Measurements from ENCODE around the gene STT3B.
"Not testable (repeated sequence)": the region's sequence is repeated elsewhere in the genome, so short reads cannot be mapped to it uniquely, and the experiment has no call there.

Gene STT3B

DNA sequence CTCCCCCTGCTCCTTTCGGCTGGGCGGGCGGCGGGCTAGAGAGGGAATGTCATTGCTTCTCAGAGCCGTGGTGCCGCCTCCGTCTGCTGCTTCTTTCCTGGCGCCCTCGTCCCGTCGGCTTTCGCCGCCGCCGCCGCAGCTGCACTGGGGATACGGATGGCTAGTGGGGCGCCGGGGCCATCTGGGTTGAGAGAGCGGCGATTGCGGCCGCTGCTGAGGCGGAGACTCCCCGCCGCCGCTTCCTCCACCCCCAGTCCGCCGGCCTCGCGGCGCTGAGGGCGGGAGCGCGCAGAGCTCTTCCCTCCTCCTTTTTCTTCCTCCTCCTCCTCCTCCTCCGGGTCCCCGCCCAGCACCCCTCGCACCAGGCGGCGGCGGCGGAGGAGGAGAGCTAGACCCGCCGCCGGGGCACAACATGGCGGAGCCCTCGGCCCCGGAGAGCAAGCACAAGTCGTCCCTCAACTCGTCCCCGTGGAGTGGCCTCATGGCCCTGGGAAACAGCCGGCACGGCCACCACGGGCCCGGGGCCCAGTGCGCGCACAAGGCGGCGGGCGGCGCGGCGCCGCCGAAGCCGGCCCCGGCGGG, at the start of gene STT3B:
STT3B (plus strand) TSS at position 339 of the 582 bp plus-strand sequence; CDS start at position 413, 74 bp downstream.
- peak; percentile 88 for DNase-seq

DNA sequence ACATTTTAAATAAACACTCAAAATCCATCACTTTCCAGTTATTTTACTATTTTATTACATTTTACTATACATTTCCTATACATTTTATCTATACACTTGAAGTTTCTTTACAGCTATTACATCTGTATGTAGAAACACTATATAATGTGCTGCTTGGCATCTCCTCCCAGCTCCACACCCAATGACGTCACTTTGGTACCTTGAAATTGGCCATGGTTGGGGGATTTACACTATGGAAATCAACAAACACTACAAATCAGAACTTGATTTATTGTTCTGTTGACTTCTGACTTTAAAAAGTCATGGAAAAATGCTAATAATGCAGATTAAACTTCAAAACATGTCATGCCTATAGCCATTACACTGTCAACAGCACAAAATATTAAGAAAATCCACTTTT, 48.9 kb upstream of the STT3B start:
- DNase-seq = no peak

DNA sequence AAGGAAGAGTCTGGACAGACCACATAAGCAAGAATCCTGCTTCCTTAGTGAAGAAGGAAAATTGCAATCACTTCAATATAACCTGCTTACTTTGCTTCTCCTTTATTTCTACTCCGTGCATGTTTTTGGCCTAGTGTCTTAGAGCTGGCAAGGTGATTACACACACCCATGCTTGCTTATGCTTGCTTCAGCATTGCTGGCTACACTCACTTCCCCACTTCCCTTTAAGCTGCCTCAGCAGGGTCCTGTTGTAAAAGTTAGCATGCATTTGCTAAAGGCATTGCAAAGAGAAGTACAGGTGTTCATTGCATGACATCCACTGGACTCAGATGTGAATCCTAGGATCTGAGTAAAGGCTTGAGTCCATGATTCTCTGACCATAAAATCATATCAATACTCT, 47.5 kb upstream of the STT3B start:
- no peak for DNase-seq

DNA sequence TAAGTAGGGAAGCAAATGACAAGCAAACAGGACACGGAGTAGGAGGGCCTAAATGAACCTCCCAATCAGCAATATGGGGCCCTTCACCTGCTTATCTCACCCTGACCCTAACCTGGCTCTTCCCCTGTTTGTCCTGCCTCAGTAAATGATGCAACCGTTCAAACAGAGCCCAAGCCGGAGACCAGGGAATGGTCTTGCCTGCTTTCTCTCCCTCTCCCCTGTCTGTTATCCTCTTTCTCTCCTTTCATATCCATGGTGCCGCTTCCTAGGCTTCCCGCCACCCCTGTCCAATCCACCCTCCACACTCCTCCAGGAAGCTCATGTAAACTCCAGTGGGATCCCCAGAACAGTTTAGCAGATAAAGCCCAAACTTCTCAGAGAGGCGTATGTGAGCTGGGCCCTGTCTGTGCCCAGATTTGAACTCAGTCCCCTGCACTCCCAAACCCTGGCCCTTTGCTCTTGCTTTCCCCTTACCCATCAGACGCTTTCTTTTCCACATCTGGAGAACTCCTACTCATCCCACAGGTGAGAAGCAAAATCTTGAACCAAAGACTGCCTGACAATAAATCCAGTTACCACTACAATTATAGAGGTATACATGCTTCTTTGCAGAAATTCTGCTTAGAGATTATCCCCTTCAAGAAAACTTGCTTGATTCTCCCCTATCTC, 45.7 kb upstream of the STT3B start:
- no peak for DNase-seq

DNA sequence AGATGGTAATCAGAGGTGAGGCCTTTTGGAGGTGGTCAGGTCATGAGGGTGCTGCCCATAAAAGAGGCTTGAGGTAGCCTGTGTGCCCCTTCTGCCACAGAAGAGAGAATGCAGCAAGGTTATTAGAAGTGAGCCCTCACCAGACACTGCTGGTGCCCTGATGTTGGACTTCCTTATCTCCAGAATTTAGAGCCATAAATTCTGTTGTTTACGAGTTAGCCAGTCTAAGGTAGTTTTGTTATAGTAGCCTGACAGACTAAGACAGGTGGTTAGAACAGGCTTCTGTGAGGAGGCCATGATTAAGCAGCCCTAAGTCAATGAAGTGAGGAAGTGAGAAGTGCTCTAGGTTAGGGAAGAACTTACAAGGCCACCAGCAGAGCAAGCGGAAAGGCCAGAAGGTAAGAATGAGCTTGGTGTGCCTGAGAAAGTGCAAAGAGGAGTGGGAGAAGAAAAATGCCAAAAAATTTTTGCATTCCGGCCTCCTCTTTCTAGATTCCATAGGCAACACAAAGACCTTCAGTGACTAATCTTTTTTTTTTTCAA, 44.2 kb upstream of the STT3B start:
- no peak for DNase-seq

DNA sequence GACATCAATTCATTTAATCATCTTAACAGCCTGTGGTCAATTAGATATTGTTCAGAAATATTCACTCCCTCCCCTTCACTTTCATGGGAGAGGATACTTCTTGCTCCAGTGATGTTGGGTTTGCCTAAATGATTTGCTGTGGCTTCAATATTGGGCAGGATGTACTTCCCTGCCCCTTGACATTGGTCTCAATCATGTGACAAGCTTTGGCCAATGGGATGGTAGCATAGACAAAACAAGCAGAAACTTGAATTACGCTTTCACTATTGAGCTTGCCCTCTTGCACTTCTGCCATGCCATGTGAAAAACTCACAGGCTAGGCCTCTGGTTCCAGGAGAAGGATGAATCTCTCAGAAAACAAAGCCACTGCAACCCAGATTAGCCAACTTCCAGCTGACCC, 42.2 kb upstream of the STT3B start:
- DNase-seq = no peak

DNA sequence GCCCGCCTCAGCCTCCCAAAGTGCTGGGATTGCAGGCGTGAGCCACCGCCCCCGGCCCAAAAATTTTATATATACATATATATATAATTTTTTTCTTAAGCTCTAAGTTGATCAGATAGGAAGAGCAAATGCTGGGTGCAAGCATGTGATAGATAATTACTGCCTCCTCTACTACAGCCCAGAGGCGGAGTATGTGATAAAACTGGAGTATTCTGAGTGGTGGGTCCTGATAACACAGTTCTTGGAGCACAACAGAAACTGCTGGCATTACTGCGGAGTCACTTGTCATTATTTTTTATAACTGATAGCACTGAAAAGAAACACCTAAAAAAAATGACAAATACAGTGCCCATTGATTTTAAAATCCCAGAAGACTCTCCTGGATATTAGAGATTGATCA, 41.1 kb upstream of the STT3B start:
- no peak for DNase-seq

DNA sequence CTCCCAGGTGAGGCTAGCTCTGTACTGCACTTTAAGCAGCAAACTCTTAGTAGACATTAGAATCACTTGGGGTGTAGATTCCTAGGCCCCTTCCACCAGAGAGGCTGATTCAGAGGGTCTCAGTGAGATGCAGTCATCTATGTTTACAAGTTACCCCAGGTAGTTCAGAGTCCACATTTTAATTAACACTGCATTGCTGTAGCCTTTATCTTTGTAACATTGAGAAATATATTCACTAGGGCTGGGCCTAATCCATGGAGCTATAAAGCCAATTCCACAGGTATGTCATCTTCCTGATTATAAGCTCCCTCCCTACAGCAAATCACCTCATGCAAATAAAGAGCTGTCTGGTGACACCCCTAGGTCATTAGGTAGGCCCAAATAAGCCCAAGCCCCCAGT, 39.6 kb upstream of the STT3B start:
- no peak for DNase-seq

DNA sequence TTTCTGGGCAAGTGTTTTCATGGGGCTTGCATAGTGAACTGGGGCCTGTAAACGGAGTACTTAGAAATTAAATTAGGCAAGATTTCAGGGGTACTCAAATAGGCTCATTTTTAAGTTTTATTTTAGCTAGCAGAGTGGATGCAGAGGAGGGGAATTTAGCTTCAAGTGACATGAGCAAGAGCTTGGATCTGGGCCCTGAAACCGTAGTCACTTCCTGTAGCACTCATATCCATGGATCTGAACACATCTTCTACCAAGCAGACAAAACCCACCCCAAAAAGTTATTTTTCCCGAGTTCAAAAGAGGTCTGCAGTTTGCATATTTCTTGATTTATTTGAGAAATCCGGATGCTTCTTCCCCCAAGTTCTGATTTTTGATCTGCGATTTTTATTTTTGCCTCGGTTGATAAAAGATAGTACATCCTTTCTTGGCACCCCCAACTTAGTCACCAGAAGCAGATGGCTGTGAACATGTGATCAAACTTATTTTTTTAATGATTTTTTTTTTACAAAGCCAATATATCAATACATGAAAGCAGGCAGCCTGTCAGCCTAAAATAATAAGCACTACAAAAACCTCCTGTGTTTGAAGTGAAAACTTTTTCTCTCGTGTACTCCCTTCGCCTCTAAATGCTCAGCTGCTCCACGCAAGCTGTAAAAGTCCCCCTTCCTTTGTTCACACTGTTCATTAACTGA, 36.6 kb upstream of the STT3B start:
- no peak for DNase-seq

DNA sequence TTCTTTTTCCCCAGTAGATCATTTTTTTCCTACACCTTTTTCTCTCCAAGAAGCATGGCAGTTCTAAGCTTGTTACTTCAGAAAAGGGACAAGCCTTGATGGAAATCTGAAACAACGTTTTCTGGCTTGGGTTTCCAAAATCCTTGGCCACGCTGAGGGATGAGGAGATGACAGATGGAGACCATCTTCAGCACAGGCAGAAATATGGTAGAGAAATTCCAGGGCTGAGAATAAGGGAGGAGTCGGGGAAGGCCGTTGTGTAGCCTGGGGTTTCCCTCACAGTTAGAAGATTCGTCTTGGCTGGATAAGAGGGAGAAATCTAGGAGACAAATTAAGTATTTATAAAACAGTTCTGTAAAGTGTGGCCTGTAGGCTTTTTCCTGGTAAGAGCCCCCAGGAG, 33.9 kb upstream of the STT3B start:
- no peak for DNase-seq

DNA sequence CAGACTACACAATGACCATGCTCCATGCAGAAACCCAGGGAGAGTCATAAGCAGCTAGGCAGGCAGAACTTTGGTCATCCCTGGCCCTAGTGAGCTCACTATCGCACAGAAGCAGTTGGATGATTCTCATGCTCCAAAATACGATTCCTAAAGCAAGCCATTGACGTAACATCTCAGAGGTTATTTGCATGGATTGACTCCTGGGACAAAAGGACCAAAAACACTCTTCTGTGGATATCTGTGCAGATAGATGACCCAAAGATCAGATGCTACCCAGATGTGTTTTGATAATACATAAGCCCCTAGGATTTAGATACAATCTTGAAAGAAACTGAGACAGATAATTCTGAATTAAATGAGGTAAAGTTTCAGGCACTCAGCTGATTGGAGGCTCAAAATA, 33.4 kb upstream of the STT3B start:
- DNase-seq = no peak

DNA sequence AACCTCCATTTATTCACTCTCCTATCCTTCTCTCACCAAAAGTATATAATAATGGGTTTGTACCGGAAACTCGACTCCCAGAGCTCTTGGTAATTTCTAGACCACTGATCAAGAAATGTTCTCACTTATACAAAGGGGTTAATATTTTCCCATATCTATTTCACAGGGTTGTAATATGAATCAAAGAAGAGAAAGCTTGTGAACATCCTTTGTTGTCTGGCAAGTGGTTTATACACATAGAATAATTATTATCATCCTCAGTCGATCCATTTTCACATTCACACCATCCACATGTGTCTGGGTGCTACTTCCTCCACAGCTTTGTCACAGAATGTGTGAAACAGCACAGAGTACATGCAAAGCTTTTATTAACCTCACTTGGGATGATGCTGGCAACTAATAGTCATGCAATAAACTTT, 29.9 kb upstream of the STT3B start:
- DNase-seq = peak; percentile 17

DNA sequence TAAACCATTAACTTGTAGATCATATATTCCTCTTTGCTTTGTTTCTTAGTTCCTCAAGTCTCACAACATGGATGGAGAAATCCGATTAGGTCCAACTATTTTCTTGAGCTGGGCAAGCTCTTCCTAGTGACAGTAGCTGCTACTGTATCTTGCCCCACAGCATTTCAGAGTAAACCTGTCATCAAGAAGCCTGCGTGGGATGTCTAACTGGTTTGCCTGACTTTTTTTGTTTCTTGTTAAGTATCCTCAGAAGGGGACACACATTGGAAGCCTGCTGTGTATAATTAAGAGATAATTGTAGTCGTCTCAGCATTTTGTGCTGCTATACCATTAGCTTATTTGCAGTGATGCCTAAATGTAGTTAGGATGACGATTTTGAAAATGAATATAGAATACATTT, 29.3 kb upstream of the STT3B start:
- no peak for DNase-seq

DNA sequence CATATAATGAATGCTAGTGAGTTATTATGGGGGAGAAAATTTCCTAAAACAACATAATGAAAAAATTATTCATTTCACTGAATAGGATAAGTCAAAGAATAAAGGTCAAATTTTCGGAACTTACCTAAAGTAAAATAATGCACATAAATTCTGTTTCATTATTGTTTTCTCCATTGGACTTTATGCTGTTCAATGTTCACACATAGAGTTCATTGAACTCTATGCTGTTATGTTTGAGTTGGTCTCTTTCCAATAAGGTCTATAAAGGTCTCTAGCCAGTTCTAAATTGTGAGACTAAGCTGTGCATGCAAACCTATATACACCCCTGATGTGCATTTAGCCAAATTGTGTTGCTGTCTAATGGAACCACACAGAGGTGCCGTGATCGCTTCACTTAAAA, 28.5 kb upstream of the STT3B start:
- no peak for DNase-seq

DNA sequence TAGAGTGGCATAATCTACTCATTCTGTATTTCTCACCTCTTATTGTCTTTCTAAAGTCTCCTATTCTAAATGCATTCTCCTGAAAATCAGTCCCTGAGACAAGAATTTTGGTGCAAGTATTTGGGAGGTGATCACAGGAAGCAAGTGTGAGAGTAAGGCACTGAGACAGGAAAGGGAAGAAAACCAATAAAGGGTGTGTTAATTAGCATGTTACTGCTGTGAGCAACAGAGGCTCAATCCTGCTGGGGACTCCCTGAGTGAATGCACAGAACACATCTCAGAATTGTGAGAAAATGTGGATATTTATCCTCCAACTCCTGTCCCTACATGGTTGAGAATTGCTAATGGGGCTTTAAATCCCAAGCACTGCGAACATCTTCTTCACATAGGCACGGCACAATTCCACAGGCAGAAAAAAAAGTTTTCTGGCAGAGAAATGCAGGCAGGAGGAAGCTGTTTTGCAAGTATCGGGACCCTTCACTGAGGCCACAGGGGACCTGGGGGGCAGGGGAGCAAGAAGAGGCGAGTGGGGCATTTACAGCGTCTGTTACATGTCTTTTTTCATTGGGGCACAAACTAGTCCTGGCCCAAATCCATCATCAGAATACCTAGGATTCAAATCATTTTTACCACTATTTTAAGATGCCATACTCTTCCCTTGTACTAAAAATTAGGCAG, 27.2 kb upstream of the STT3B start:
- no peak for DNase-seq

DNA sequence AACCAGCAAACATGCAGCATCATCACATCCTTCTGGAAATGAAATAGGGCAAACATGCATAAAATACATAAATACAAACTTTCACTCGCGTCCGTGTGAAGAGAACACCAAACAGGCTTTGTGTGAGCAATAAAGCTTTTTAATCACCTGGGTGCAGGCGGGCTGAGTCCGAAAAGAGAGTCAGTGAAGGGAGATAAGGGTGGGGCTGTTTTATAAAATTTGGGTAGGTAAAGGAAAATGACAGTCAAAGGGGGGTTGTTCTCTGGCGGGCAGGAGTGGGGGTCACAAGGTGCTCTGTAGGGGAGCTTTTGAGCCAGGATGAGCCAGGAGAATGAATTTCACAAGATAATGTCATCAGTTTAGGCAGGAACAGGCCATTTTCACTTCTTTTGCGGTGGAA, 26.2 kb upstream of the STT3B start:
- DNase-seq = not testable (repeated sequence)

DNA sequence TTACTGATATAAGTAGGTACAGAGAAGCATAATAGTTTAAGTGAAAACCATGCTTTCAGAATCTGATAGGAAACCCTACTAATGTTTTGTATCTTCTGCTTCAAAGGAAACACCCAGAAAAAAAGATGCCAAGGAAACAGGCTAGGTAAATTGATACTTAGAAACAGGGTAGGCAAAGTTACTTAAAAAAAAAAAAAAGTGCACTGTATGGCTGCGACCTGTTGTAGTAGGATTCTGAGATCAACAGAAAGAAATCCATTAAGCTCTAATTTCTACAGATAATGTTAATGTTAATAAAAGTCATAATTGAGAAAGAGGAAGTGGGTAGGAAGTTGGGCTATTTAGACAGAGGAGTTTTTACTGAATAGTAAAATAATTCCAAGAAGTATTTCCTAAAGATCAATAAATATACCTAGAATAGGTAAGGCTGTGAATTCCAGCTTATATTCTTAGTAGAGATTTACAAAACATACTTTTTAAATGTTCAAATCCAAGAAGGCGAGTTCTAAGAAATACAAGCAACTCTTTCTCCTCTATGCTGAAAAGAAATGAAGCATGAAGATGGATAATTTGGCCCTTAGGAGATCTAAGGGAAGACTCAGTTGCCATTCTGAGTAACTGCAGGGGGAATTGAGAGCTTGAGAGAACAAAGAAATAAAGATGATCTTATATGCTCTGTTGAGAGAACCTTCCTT, 24.1 kb upstream of the STT3B start:
- no peak for DNase-seq

DNA sequence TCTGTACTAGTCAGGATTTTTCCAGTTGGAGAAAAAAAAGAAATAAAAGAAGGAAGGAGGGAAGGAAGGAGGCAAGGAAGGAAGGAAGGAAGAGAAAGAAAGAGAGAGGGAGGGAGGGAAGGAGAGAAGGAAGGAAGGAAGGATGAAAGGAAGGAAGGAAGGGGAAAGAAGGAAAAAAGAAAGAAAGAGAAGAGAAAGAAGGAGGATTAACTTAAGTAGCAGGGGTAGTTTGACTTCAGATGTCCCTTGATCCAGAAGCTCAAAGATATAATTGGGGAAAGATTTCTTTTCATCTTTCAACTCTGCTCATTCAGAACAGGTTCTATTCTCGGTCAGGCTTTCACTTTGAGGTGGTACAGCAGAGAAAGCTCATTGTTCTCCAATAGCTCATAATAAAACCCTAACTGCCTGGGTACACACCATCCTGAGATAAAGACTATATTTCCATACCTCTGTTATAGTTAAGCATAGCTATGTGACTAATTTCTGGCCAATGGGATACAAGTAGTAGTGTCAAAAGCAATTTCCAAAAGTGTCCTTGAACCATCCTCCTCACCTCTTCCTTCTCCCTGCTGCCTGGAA, 23.5 kb upstream of the STT3B start:
- DNase-seq = no peak

DNA sequence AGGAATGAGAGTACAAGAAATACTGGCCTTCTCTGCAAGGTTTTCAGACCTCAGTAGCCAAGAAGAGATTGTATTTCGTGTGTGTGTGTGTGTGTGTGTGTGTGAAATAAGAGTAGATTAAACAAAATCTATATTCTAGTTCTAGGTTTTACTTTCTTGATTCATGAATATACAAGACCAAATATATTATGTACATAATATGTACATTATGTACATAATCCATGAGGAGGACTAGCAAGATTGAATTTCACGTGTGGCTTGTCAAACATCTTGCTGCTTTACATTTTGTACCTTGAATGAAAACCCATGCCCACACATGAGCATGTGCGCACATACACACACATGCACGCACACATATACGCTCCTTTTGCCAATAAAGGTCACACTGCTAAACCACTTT, 18.2 kb upstream of the STT3B start:
- DNase-seq = no peak

DNA sequence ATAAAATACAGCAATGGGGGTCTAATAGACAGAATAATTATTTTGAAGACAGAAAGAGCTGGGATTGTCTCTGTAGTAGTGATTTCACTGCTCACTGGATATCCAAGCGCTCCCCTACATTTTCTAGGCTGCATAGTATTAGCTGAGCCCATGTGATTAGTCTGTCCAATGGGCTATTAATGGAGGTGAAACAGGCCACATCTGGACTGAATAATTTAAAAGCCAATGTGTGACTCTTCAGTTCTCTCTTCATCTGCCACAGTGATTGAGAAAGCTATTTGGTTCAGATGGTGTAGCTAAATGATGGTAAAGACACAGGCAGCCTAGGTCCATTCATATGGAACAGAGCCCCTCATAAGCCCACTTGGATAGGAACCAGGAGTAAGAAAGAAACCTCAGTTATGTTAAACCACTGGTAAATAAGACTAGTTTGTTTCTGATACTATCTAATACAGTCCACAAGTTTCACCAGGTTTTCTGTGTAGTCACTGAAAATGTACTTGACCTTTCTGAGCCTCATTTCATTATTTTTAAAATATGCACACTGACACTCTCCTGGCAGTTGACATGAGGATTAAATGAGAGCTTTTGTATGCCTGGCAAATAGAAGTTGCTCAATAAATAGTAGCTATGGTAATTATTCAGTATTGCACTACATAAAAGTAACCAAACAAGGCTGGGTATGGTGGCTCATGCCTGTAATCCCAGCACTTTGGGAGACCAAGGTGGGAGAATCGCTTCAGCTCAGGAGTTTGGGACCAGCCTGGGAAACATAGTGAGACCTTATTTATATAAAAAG, 17.0 kb upstream of the STT3B start:
- DNase-seq = no peak

DNA sequence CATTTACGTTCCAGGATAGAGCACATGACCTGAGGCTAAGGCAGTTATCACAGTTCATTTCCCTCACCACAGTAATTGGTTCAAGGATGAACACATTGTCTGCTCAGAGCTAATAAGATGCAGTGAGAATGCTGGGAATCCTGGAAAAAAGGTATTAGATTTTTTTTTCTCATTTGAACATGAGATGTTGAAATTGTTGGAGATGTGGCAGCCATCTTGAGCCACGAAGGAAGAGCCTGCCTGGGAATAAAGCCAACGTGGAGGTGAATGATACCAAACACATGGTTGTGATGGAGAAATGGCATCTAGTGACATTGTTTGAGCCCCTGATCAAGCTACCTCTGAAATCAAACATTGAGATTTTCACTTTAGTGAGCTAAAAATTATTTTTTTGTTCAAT, 16.0 kb upstream of the STT3B start:
- DNase-seq = no peak

DNA sequence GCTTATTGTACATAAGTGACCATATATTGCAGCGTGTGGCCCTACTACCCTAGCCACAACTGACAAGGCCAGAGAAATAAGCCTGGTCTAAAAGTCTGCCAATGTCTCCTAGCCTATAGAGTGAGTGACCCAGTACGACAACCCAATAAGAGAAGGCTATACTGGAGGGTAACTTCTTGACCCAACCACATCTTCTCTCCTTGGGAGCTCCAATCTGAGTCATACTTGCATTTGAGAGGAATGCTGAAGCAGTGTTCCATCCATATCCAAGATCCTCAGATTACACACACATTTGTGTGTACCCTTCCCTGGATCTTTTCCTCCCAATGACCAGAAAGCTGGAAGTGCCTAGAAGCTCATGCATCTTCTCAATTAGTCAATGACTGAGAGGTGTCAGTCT, 11.3 kb upstream of the STT3B start:
- no peak for DNase-seq

Measured in CD4-positive, alpha-beta T cell treated with Interleukin-12 subunit alpha and Interleukin-12 subunit beta, for 1 hour (primary cell).